ENCODE results near the gene CPA2. TPM values are rescaled to one million over a fixed set of nuclear protein-coding genes. Genes with fewer than 3 reads are reported as not detected.
A peak's percentile ranks its signal among the peaks of the same experiment; 100 is the strongest.

The CPA2 gene
- total and polyA plus RNA-seq, 2 donors (not counting 1 experiment from before 2014, with no cell fraction given): 0.06 TPM; not detected in 1

DNA sequence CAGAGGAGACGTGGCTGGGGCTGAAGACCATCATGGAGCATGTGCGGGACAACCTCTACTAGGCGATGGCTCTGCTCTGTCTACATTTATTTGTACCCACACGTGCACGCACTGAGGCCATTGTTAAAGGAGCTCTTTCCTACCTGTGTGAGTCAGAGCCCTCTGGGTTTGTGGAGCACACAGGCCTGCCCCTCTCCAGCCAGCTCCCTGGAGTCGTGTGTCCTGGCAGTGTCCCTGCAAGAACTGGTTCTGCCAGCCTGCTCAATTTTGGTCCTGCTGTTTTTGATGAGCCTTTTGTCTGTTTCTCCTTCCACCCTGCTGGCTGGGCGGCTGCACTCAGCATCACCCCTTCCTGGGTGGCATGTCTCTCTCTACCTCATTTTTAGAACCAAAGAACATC lies 56.0 kb downstream of the CPA2 start:
- no peak overlapping the region for H3K4me2 ChIP-seq (ENCODE audit: extremely low read depth, insufficient read depth, low read length)
- no peaks in the 10 kb centered on the region for H3K79me2 ChIP-seq (ENCODE audit: control insufficient read depth, insufficient read depth, low read length)
- H3K27me3 ChIP-seq (ENCODE audit: control insufficient read depth, insufficient read depth, low read length): no peaks in the 10 kb centered on the region
- H3K9ac ChIP-seq (ENCODE audit: insufficient read depth, low read length): no peak overlapping the region
- H4K20me1 ChIP-seq (ENCODE audit: control insufficient read depth, extremely low read depth, insufficient read depth, low read length): no peaks in the 10 kb centered on the region
- TF ChIP-seq, protein P1, sequence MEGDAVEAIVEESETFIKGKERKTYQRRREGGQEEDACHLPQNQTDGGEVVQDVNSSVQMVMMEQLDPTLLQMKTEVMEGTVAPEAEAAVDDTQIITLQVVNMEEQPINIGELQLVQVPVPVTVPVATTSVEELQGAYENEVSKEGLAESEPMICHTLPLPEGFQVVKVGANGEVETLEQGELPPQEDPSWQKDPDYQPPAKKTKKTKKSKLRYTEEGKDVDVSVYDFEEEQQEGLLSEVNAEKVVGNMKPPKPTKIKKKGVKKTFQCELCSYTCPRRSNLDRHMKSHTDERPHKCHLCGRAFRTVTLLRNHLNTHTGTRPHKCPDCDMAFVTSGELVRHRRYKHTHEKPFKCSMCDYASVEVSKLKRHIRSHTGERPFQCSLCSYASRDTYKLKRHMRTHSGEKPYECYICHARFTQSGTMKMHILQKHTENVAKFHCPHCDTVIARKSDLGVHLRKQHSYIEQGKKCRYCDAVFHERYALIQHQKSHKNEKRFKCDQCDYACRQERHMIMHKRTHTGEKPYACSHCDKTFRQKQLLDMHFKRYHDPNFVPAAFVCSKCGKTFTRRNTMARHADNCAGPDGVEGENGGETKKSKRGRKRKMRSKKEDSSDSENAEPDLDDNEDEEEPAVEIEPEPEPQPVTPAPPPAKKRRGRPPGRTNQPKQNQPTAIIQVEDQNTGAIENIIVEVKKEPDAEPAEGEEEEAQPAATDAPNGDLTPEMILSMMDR (conservative IDR thresholded peaks at IDR 0.05 in 1 of 2, IDR thresholded peaks at IDR 0.05 in 1 of 2; ENCODE audit: low read depth in 1 of 2, low read length in 2 of 2): no peak
- no peak for TF ChIP-seq EZH2 (IDR thresholded peaks at IDR 0.05; ENCODE audit: low read length, missing control alignments)
- no peaks in the 10 kb centered on the region for H3K36me3 ChIP-seq (ENCODE audit: control insufficient read depth, insufficient read depth, low read length)
- H2AFZ ChIP-seq (ENCODE audit: low read length): no peak overlapping the region
- no peaks in the 10 kb centered on the region for H3K4me1 ChIP-seq (ENCODE audit: control insufficient read depth, extremely low read depth, insufficient read depth, low read length)
- H3K4me3 ChIP-seq (replicated peaks in 1 of 4; ENCODE audit: control extremely low read depth in 1 of 4, insufficient read depth in 1 of 4, low read depth in 3 of 4, low read length in 4 of 4): no peak overlapping the region
- H3K27ac ChIP-seq (ENCODE audit: insufficient read depth, low read length): no peak overlapping the region
- no peaks in the 10 kb centered on the region for H3K9me3 ChIP-seq (ENCODE audit: control insufficient read depth, insufficient read depth, low read depth, low read length)
- no peak for DNase-seq (ENCODE audit: low read depth in 2 of 2)

DNA sequence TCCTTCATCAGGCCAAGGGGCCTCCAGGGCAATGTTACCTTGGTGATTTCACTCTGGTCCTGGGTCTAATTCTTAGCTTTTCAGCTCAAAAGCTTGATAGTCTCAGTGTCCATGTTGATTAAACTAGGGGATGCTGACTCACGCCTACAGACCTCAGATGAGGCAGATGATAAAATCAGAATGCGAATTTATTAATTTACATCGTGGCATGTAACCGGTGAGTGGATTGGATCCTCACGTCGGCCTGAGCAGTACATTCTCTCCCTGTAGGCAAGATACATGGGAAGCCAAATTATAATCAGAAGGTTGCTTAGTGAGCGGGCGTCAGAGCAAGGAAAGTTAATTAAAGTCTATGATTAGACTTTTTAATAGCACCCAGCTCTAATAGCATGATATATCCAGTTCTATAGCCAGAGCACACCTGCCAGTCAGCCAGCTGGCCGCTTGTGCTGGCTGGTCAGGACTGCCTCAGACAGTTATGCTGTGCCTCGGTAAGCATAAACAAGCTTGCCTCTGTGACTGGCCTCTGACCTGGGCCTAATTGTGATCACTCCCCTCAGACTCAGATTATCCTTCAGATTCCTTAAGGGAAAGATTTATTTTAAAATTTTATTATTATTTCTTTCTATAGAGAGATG lies 57.8 kb downstream of the CPA2 start:
- H3K4me3 ChIP-seq (replicated peaks in 1 of 4; ENCODE audit: control extremely low read depth in 1 of 4, insufficient read depth in 1 of 4, low read depth in 3 of 4, low read length in 4 of 4): no peak overlapping the region
- no peak overlapping the region for H3K27ac ChIP-seq (ENCODE audit: insufficient read depth, low read length)
- peak in 1 of 2 donors; percentile 40 for DNase-seq (ENCODE audit: low read depth in 2 of 2)
- no peaks in the 10 kb centered on the region for H3K27me3 ChIP-seq (ENCODE audit: control insufficient read depth, insufficient read depth, low read length)
- no peak overlapping the region for H2AFZ ChIP-seq (ENCODE audit: low read length)
- H4K20me1 ChIP-seq (ENCODE audit: control insufficient read depth, extremely low read depth, insufficient read depth, low read length): no peaks in the 10 kb centered on the region
- no peaks in the 10 kb centered on the region for H3K9me3 ChIP-seq (ENCODE audit: control insufficient read depth, insufficient read depth, low read depth, low read length)
- TF ChIP-seq EZH2 (IDR thresholded peaks at IDR 0.05; ENCODE audit: low read length, missing control alignments): no peak
- TF ChIP-seq, protein P1 (conservative IDR thresholded peaks at IDR 0.05 in 1 of 2, IDR thresholded peaks at IDR 0.05 in 1 of 2; ENCODE audit: low read depth in 1 of 2, low read length in 2 of 2): no peak
- no peak overlapping the region for H3K9ac ChIP-seq (ENCODE audit: insufficient read depth, low read length)
- H3K36me3 ChIP-seq (ENCODE audit: control insufficient read depth, insufficient read depth, low read length): no peaks in the 10 kb centered on the region
- no peak overlapping the region for H3K4me2 ChIP-seq (ENCODE audit: extremely low read depth, insufficient read depth, low read length)
- H3K79me2 ChIP-seq (ENCODE audit: control insufficient read depth, insufficient read depth, low read length): no peaks in the 10 kb centered on the region
- no peaks in the 10 kb centered on the region for H3K4me1 ChIP-seq (ENCODE audit: control insufficient read depth, extremely low read depth, insufficient read depth, low read length)

DNA sequence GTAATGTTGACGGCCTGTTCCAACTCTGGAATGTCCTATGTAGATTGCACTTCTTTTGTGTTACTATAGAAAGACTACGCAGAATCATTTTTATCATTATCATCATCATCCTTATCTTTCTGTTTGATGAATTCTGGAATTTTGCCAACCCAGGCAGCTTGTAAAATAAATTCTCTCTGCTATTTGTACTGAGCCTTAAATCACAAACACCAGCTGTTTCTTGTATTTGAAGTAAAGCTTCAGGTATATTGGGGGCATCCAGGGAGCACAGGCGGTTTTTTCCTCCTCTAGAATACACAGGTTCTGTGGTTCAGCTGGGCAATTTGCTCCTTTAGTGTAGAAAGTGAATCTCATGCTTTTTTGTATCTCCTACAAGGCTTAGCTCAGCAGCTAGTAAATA lies 63.0 kb downstream of the CPA2 start:
- TF ChIP-seq EZH2 (IDR thresholded peaks at IDR 0.05; ENCODE audit: low read length, missing control alignments): no peak
- TF ChIP-seq, protein P1 (conservative IDR thresholded peaks at IDR 0.05 in 1 of 2, IDR thresholded peaks at IDR 0.05 in 1 of 2; ENCODE audit: low read depth in 1 of 2, low read length in 2 of 2): no peak
- H3K9ac ChIP-seq (ENCODE audit: insufficient read depth, low read length): no peak overlapping the region
- H2AFZ ChIP-seq (ENCODE audit: low read length): no peak overlapping the region
- H3K4me3 ChIP-seq (replicated peaks in 1 of 4; ENCODE audit: control extremely low read depth in 1 of 4, insufficient read depth in 1 of 4, low read depth in 3 of 4, low read length in 4 of 4): no peak overlapping the region
- no peaks in the 10 kb centered on the region for H3K36me3 ChIP-seq (ENCODE audit: control insufficient read depth, insufficient read depth, low read length)
- no peak for DNase-seq (ENCODE audit: low read depth in 2 of 2)
- no peaks in the 10 kb centered on the region for H3K4me1 ChIP-seq (ENCODE audit: control insufficient read depth, extremely low read depth, insufficient read depth, low read length)
- no peaks in the 10 kb centered on the region for H4K20me1 ChIP-seq (ENCODE audit: control insufficient read depth, extremely low read depth, insufficient read depth, low read length)
- no peak overlapping the region for H3K4me2 ChIP-seq (ENCODE audit: extremely low read depth, insufficient read depth, low read length)
- H3K27me3 ChIP-seq (ENCODE audit: control insufficient read depth, insufficient read depth, low read length): no peaks in the 10 kb centered on the region
- H3K79me2 ChIP-seq (ENCODE audit: control insufficient read depth, insufficient read depth, low read length): no peaks in the 10 kb centered on the region
- no peaks in the 10 kb centered on the region for H3K9me3 ChIP-seq (ENCODE audit: control insufficient read depth, insufficient read depth, low read depth, low read length)
- no peak overlapping the region for H3K27ac ChIP-seq (ENCODE audit: insufficient read depth, low read length)
